HepG2 (cell line): ENCODE measurements around the gene PAX7. TPM values are rescaled to one million over a fixed set of nuclear protein-coding genes. Genes with fewer than 3 reads are reported as not detected.

ENCODE experiments used
- ATAC-seq: fragments of 200-7000 bp; cut with Tn5 transposase; 3 replicates; pipeline ENCODE4 v1.9.1; 2020; ENCODE audit warnings: mild to moderate bottlenecking, moderate library complexity
- BruUV-seq: library from RNA; stranded (reverse); fragments of 400-500 nt; replicated peaks from 2 replicates; lab custom pipeline; 2021; lab: Mats Ljungman, UMichigan
- CTCF ChIA-PET: fragments of 300-600 bp; formaldehyde crosslinking; extraction: SDS; loops from one replicate; lab custom pipeline; 2021; ENCODE audit warnings: low total read pairs, inconsistent platforms, low intra/inter-chr PET ratio; lab: Yijun Ruan, JAX
- POLR2A ChIA-PET: fragments of 350-600 bp; sonication (Branson Sonifier 250); formaldehyde crosslinking; loops from one replicate; lab custom pipeline; 2020; ENCODE audit warnings: antibody characterized with exemption, inconsistent platforms; lab: Yijun Ruan, JAX
- DNase-seq: peaks from one replicate; pipeline ENCODE4 v3.0.0-alpha.2; 2015; ENCODE audit warnings: low spot score
- FAIRE-seq: peaks from 3 replicates; lab custom pipeline; 2011; peaks lifted over from hg19 to GRCh38; lab: Jason Lieb, UNC
- H2AFZ ChIP-seq: one replicate; pipeline ENCODE4 v1.6.1; 2011; ENCODE audit warnings: low read length, inconsistent platforms
- H3K27ac ChIP-seq: fragments of 300-600 bp; 3 replicates; pipeline ENCODE4 v1.8.0; 2011; ENCODE audit warnings: mixed run types, mild to moderate bottlenecking, mixed read lengths, low read length, inconsistent platforms; ENCODE audit not compliant: insufficient read depth; ENCODE audit errors: extremely low read length
- H3K27me3 ChIP-seq, 2 experiments: fragments of 200-600 bp in 1 of 2; 2 replicates in 1 of 2; 3 replicates in 1 of 2; pipeline versions ENCODE4 v1.6.0 to v1.8.0; 2011; ENCODE audit warnings: low read length in 2 of 2, mild to moderate bottlenecking in 2 of 2, moderate library complexity in 2 of 2, inconsistent platforms in 1 of 2; ENCODE audit not compliant: insufficient read depth in 2 of 2, control insufficient read depth in 1 of 2
- H3K36me3 ChIP-seq, 2 experiments: fragments of 200-600 bp in 1 of 2; replicated peaks in 1 of 2; 2 replicates in 1 of 2; 3 replicates in 1 of 2; pipeline versions ENCODE4 v1.5.1 to v1.8.0; 2011; ENCODE audit warnings: low read length in 2 of 2, inconsistent platforms in 1 of 2; ENCODE audit not compliant: insufficient read depth in 2 of 2, control insufficient read depth in 1 of 2
- H3K4me1 ChIP-seq: 2 replicates; pipeline ENCODE4 v1.5.1; 2012; ENCODE audit warnings: low read length, inconsistent platforms; ENCODE audit not compliant: insufficient read depth
- H3K4me2 ChIP-seq: 2 replicates; pipeline ENCODE4 v1.6.0; 2011; ENCODE audit warnings: low read depth, low read length, inconsistent platforms
- H3K4me3 ChIP-seq, 3 experiments: fragments of 200-600 bp in 1 of 3; sonication (generic), shearing (Covaris generic) in 1 of 3; replicated peaks in 1 of 3; 2 replicates each; pipeline ENCODE4 v1.5.1; 2011 to 2016; ENCODE audit warnings: low read length in 3 of 3, inconsistent platforms in 2 of 3, low read depth in 2 of 3, mild to moderate bottlenecking in 2 of 3, control low read depth in 1 of 3, mixed read lengths in 1 of 3; ENCODE audit not compliant: insufficient read depth in 1 of 3
- H3K79me2 ChIP-seq: one replicate; pipeline ENCODE4 v1.6.1; 2011; ENCODE audit warnings: low read length, inconsistent platforms; ENCODE audit not compliant: insufficient read depth
- H3K9ac ChIP-seq: 2 replicates; pipeline ENCODE4 v1.6.0; 2011; ENCODE audit warnings: mild to moderate bottlenecking, low read depth, low read length, inconsistent platforms; ENCODE audit not compliant: insufficient read depth
- H3K9me3 ChIP-seq: 2 replicates; pipeline ENCODE4 v1.5.1; 2012; ENCODE audit warnings: mild to moderate bottlenecking, low read length
- H4K20me1 ChIP-seq: 2 replicates; pipeline ENCODE4 v1.6.0; 2011; ENCODE audit warnings: inconsistent platforms, mild to moderate bottlenecking, low read length, moderate library complexity; ENCODE audit not compliant: insufficient read depth
- AGO1 ChIP-seq: fragments of 200-400 bp; formaldehyde crosslinking; IDR thresholded peaks from 2 replicates; pipeline ENCODE4 v1.6.1; 2017; ENCODE audit warnings: mild to moderate bottlenecking, low read depth, low read length, moderate library complexity; ENCODE audit not compliant: poor library complexity, severe bottlenecking
- CTCF ChIP-seq: sonication (generic); formaldehyde crosslinking; IDR thresholded peaks from 2 replicates; pipeline ENCODE4 v1.5.0; 2020; ENCODE audit warnings: mild to moderate bottlenecking, missing genetic modification reagents, moderate library complexity
- SKIL ChIP-seq: sonication (generic); formaldehyde crosslinking; IDR thresholded peaks from 2 replicates; pipeline ENCODE4 v1.8.0; 2022; ENCODE audit warnings: missing genetic modification reagents, mild to moderate bottlenecking, moderate library complexity, borderline replicate concordance
- TFDP1 ChIP-seq: IDR thresholded peaks from 2 replicates; pipeline ENCODE4 v1.6.1; 2016; ENCODE audit warnings: missing compliant biosample characterization, missing genetic modification reagents, borderline replicate concordance
- ZBTB40 ChIP-seq, 2 experiments: fragments of 450-650 bp in 1 of 2; sonication (generic) in 1 of 2; formaldehyde crosslinking in 1 of 2; IDR thresholded peaks; 2 replicates each; pipeline versions ENCODE4 v1.6.1 to v1.8.0; 2016 to 2022; ENCODE audit warnings: antibody characterized with exemption in 1 of 2, mild to moderate bottlenecking in 1 of 2, missing genetic modification reagents in 1 of 2
- ZKSCAN1 ChIP-seq: fragments of 150-350 bp; IDR thresholded peaks from 2 replicates; pipeline ENCODE4 v1.6.1; 2014; ENCODE audit warnings: low read length
- ZNF207 ChIP-seq: fragments of 450-650 bp; IDR thresholded peaks from 2 replicates; pipeline ENCODE4 v1.6.1; 2016; ENCODE audit warnings: antibody characterized with exemption, borderline replicate concordance
- ZSCAN9 ChIP-seq: IDR thresholded peaks from 2 replicates; pipeline ENCODE4 v1.6.1; 2016; ENCODE audit warnings: borderline replicate concordance
- WGBS: methylation state at CpG from one replicate; pipeline ENCODE4 v1.1.6; 2017; ENCODE audit warnings: low lambda C conversion rate; 5-methylcytosine and 5-hydroxymethylcytosine counted together
- in situ Hi-C: cut with HindIII; loops from 2 replicates; pipeline ENCODE4 v1.10.0; 2017; ENCODE audit warnings: low pct_unique_long_range_greater_than_20kb; ENCODE audit not compliant: extremely low pct_ligation_motif_present
- intact Hi-C: fragments of 100-400 bp; cut with micrococcal nuclease; formaldehyde crosslinking; loops from one replicate; pipeline ENCODE4 v1.10.0; 2022; ENCODE audit not compliant: unreplicated experiment
- polyA plus RNA-seq, 8 experiments: library from polyadenylated mRNA; depleted of rRNA in 3 of 8; stranded (reverse) in 7 of 8; unstranded in 1 of 8; fragments of >200 nt; fragmentation: Illumina TruSeq in 4 of 8; extraction: Trizol in 4 of 8; gene quantifications; 2 replicates each; pipeline versions ENCODE4 v1.2.1 to v1.2.3, GENCODE V29; 2011 to 2016; ENCODE audit warnings: low read depth in 4 of 8, missing spikeins in 1 of 8, mixed read lengths in 1 of 8; ENCODE audit not compliant: insufficient read depth in 1 of 8
- total RNA-seq, 5 experiments: library from RNA; depleted of rRNA; stranded (reverse); fragments of >200 nt; fragmentation: Illumina TruSeq; extraction: Trizol; gene quantifications; 2 replicates each; pipeline ENCODE4 v1.2.3, GENCODE V29; 2016; ENCODE audit warnings: low read depth in 1 of 5

PAX7 gene
- total and polyA plus RNA-seq, 2 of the 13 experiments (the other 11 are each of a cell fraction or from before 2014, with no cell fraction given) = not detected

GRCh38 chr1:18794051-18794450, 163.4 kb downstream of the PAX7 start (continued):
- no peak for TF ChIP-seq ZBTB40 (IDR thresholded peaks at IDR 0.05)
- TF ChIP-seq ZBTB40 (CRISPR knock-in tag; IDR thresholded peaks at IDR 0.05) = no peak
- no peak for TF ChIP-seq ZNF207
- TF ChIP-seq ZKSCAN1 = no peak

GRCh38 chr1:18794561-18794960, 163.9 kb downstream of the PAX7 start:
- FAIRE-seq = no peak
- TF ChIP-seq AGO1 (no peak), TFDP1 (no peak), CTCF (CRISPR knock-in tag) (peak; percentile 29; the same call in 1 of the 2 replicates), ZSCAN9 (CRISPR knock-in tag) (no peak), SKIL (CRISPR knock-in tag) (no peak)

More at GRCh38 chr1:18794561-18794960, 163.9 kb downstream of the PAX7 start:
- ChIA-PET CTCF (no interaction called here), POLR2A (no interaction called here)
- Histone ChIP-seq H3K9ac (no peak overlapping the region), H3K4me3 (no peak overlapping the region), H3K36me3 (no peaks in the 10 kb centered on the region), H3K9me3 (no peaks in the 10 kb centered on the region), H4K20me1 (no peaks in the 10 kb centered on the region; the same call in 1 of the 2 replicates), H3K79me2 (no peaks in the 10 kb centered on the region), H3K27ac (no peak overlapping the region), H3K4me2 (no peak overlapping the region), H3K4me1 (peaks cover 20% of the 10 kb centered on the region), H3K27me3 (peaks cover 2 to 45% of the 10 kb centered on the region in 2 experiments; a peak in 3 of 5 replicates), H2AFZ (no peak overlapping the region)
- in situ Hi-C loops = no loop called here
- WGBS = 25% methylated on average over 5 of the region's 5 CpGs
- intact Hi-C loops = no loop called here
- ATAC-seq (peak; percentile 73), DNase-seq (peak; percentile 3)
- BruUV-seq = no TSS peak
